ENCODE results near the gene TICAM2.

DNA sequence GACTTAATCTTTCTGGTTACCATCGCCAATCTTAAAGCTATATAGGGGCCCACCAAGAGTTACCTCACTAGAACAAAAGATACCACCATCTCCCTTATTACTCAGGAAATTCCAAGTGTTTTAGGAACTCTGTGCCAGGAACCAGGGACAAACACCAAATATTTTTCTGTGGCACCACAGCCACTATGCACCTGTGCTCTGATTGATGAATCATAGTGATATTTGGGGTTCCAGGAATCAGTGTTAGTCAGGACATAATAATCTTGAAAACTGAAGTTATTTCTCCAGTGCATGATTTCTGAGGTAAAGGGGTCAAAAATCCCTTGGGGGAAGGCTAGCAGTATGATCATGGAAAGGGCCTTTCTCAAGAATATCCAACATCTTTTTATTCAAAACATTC is 33.7 kb upstream of the TICAM2 start:
- TF ChIP-seq POLR2A (IDR thresholded peaks at IDR 0.05) (no peak), CTCF (IDR thresholded peaks at IDR 0.05) (no peak), POLR2AphosphoS5 (IDR thresholded peaks at IDR 0.05) (no peak)

Measured in breast epithelium (tissue), 3 donors.